ENCODE data around the gene HM13.

DNA sequence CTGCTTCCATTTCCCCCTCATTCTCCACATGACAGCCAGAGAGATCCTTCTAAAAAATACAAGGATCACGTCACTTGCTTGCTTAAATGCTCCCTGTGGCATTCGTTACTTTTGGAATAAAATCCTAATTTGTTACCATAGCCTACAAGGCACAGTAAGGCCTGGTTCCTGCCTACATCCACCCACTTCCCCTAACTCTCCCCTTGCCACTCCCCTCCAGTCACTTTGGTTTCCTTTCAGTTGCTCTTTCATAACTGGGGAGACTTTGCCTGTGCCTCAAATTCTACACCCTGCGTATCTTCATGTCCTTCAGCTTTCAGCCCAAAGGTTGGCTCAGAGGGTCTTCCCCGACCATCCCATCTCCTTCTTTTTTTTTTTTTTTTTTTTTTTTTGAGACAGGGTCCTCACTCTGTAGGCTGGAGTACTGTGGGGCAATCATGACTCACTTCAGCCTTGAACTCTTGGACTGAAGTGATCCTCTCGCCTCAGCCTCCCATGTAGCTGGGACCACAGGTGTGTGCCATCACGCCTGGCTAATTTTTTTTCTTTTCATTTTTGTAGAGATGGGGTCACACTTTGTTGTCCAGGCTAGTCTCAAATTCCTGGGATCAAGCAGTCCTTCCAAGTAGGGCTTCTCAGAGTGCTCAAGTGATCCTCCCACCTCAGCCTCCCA lies 103.3 kb downstream of the HM13 start:
- no peak for TF ChIP-seq RAD21 (IDR thresholded peaks at IDR 0.05; ENCODE audit: low read length)
- TF ChIP-seq, protein P1, sequence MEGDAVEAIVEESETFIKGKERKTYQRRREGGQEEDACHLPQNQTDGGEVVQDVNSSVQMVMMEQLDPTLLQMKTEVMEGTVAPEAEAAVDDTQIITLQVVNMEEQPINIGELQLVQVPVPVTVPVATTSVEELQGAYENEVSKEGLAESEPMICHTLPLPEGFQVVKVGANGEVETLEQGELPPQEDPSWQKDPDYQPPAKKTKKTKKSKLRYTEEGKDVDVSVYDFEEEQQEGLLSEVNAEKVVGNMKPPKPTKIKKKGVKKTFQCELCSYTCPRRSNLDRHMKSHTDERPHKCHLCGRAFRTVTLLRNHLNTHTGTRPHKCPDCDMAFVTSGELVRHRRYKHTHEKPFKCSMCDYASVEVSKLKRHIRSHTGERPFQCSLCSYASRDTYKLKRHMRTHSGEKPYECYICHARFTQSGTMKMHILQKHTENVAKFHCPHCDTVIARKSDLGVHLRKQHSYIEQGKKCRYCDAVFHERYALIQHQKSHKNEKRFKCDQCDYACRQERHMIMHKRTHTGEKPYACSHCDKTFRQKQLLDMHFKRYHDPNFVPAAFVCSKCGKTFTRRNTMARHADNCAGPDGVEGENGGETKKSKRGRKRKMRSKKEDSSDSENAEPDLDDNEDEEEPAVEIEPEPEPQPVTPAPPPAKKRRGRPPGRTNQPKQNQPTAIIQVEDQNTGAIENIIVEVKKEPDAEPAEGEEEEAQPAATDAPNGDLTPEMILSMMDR (conservative IDR thresholded peaks at IDR 0.05; ENCODE audit: low read depth, low read length), result no peak

Data from IMR-90 (cell line).